Measurements from ENCODE around the gene DPP6. TPM values are rescaled to one million over a fixed set of nuclear protein-coding genes. Genes with fewer than 3 reads are reported as not detected.

Gene DPP6
- total and polyA plus RNA-seq, 9 donors, result 0.22 to 3.9 (median 1.3) TPM; not detected in 1

GRCh38 chr7:154441811-154442210 is 389.6 kb downstream of the DPP6 start:
- H3K27ac ChIP-seq, result no peak overlapping the region
- H3K27me3 ChIP-seq, result no peaks in the 10 kb centered on the region
- TF ChIP-seq CTCF (IDR thresholded peaks at IDR 0.05), result no peak
- TF ChIP-seq POLR2A (IDR thresholded peaks at IDR 0.05), result no peak
- no peak for TF ChIP-seq EP300 (IDR thresholded peaks at IDR 0.05)
- no peak overlapping the region for H3K4me3 ChIP-seq
- intact Hi-C loops (cut with DNase I), result no loop called here
- whole genome bisulfite sequencing, 3 donors, result 26 to 38% (median 30%) methylated on average over 6 of the region's 6 CpGs
- no peaks in the 10 kb centered on the region for H3K9me3 ChIP-seq
- no peaks in the 10 kb centered on the region for H3K4me1 ChIP-seq (ENCODE audit: insufficient read depth)
- no peak for DNase-seq
- no peaks in the 10 kb centered on the region for H3K36me3 ChIP-seq

- Histone ChIP-seq H3K4me3 (no peak overlapping the region), H3K4me1 (ENCODE audit: insufficient read depth) (no peaks in the 10 kb centered on the region), H3K9me3 (no peaks in the 10 kb centered on the region), H3K36me3 (no peaks in the 10 kb centered on the region), H3K27ac (no peak overlapping the region), H3K27me3 (no peaks in the 10 kb centered on the region)
- TF ChIP-seq EP300 (IDR thresholded peaks at IDR 0.05) (no peak), CTCF (IDR thresholded peaks at IDR 0.05) (no peak)
- intact Hi-C loops (cut with DNase I), result no loop called here
- 38 to 61% (median 51%) methylated on average over 2 of the region's 2 CpGs for whole genome bisulfite sequencing, 3 donors
- no peak for DNase-seq
Observed at GRCh38 chr7:154442939-154443338, 390.7 kb downstream of the DPP6 start.

DNA sequence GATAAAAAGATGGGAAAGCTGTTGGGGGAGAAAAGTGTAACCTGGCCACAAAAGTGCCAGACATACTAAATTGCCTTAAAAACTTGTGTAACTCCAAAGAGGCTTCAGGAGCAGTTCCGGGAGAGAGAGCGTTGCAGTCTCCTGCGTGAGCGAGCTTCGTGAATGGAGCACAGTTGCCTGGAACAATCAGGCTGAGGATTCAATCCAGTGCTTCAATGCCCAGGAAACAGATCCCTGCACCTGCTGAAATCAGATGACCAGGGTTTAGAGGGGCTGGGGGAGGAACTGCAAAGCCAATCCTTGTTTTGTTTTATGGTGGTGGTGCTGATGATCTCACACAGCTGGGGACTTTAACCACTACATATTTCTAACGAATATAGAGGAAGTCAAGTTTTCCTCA is 398.3 kb downstream of the DPP6 start:
- Histone ChIP-seq H3K36me3 (no peaks in the 10 kb centered on the region), H3K4me1 (ENCODE audit: insufficient read depth) (no peaks in the 10 kb centered on the region), H3K27ac (no peak overlapping the region), H3K27me3 (no peaks in the 10 kb centered on the region), H3K9me3 (no peaks in the 10 kb centered on the region), H3K4me3 (no peak overlapping the region)
- WGBS, 3 donors, result 72 to 83% (median 74%) methylated on average over 6 of the region's 6 CpGs
- TF ChIP-seq POLR2A (IDR thresholded peaks at IDR 0.05), result no peak
- no peak for TF ChIP-seq EP300 (IDR thresholded peaks at IDR 0.05)
- no peak for TF ChIP-seq CTCF (IDR thresholded peaks at IDR 0.05)
- DNase-seq, result no peak
- intact Hi-C loops (cut with DNase I), result no loop called here

DNA sequence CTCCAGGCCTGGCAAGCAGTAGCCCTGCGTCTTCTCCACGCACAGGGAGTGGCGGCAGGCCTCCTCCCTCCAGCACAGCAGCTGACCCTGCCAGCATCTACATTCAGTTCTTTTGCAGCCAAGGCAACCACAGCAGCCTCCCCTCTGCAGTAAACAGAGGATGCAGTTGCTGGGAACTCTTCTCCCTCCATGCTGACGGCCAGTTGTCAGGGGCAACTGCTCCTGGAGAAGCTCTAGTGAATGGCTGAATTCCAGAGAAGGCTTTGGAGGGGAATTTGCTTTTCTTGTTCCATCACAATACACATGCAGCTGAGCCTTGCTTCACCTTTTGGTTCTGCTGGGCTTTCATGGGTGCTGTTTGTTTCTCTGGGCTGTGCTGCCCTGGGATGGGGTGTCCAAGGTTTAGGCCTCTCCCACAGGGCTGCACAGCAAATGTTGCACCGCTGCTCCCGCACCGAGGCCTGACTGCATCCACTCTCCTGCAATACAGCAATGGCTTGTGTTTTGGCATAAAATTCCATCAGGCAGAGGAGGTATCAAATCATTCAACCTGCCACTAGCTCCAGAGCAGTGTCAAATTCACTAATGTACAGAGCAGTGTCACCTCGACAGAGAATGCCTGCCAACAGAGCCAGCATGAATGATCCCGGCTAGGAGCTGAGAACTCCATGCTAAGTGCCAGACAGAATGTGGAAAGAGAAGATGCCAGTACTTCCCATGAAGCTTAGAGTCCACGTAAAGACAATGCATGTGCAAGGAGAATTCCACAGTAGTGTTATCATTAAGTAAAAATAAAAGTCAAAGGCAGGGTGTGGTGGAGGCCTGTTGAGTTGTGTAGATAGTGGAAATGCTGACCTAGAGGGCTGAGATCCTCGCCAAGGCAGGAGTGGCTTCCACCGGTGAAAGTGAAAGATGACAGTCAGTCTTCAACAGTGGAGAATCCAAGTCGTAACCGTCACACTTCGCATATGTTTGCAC is 399.6 kb downstream of the DPP6 start:
- no peaks in the 10 kb centered on the region for H3K27me3 ChIP-seq
- WGBS, 3 donors, result 78 to 81% (median 80%) methylated on average over 15 of the region's 15 CpGs
- H3K4me1 ChIP-seq (ENCODE audit: insufficient read depth), result no peaks in the 10 kb centered on the region
- TF ChIP-seq EP300 (IDR thresholded peaks at IDR 0.05) (no peak), CTCF (IDR thresholded peaks at IDR 0.05) (no peak), POLR2A (IDR thresholded peaks at IDR 0.05) (no peak)
- no peak for DNase-seq
- H3K9me3 ChIP-seq, result no peaks in the 10 kb centered on the region
- no peak overlapping the region for H3K27ac ChIP-seq
- H3K4me3 ChIP-seq, result no peak overlapping the region
- H3K36me3 ChIP-seq, result no peaks in the 10 kb centered on the region
- intact Hi-C loops (cut with DNase I), result no loop called here

Data from ovary (tissue), 9 donors.